GM12873 (cell line): ENCODE results near the gene PCP2.

Experiments used
- CTCF ChIP-seq: IDR thresholded peaks from 2 replicates; pipeline ENCODE4 v1.5.1; 2012; ENCODE audit warnings: low read depth, mild to moderate bottlenecking, moderate library complexity, low read length, control low read depth; ENCODE audit not compliant: insufficient read depth; ENCODE audit errors: missing control alignments

The PCP2 gene

GRCh38 chr19:7646426-7646700 lies 12.8 kb upstream of the PCP2 start:
- TF ChIP-seq CTCF = no peak

GRCh38 chr19:7645656-7646425 lies 12.3 kb upstream of the PCP2 start:
- TF ChIP-seq CTCF = no peak

- TF ChIP-seq CTCF = no peak
These were observed 11.6 kb upstream of the PCP2 start for GRCh38 chr19:7645163-7645562.

GRCh38 chr19:7644550-7644877 lies 11.0 kb upstream of the PCP2 start:
- TF ChIP-seq CTCF = no peak

GRCh38 chr19:7643031-7643415 lies 9.5 kb upstream of the PCP2 start:
- TF ChIP-seq CTCF = no peak

GRCh38 chr19:7642295-7643030 lies 8.9 kb upstream of the PCP2 start:
- no peak for TF ChIP-seq CTCF

GRCh38 chr19:7641290-7642276 lies 8.1 kb upstream of the PCP2 start:
- TF ChIP-seq CTCF = no peak
